Measurements from ENCODE around the gene FNTB.
"Not testable (repeated sequence)": the region's sequence is repeated elsewhere in the genome, so short reads cannot be mapped to it uniquely, and the experiment has no call there.

The FNTB gene

GRCh38 chr14:65015391-65015790, 28.7 kb downstream of the FNTB start:
- DNase-seq (ENCODE audit: low read depth): no peak

GRCh38 chr14:65016471-65016870, 29.8 kb downstream of the FNTB start:
- DNase-seq (ENCODE audit: low read depth): no peak

GRCh38 chr14:65019944-65020566, 33.4 kb downstream of the FNTB start:
- no peak for DNase-seq (ENCODE audit: low read depth)

- DNase-seq (ENCODE audit: low read depth): no peak
Measured at GRCh38 chr14:65024957-65025356, 38.3 kb downstream of the FNTB start.

- no peak for DNase-seq (ENCODE audit: low read depth)
Measured at GRCh38 chr14:65025818-65026217, 39.1 kb downstream of the FNTB start.

- no peak for DNase-seq (ENCODE audit: low read depth)
Measured at GRCh38 chr14:65026526-65026925, 39.8 kb downstream of the FNTB start.

GRCh38 chr14:65027127-65027799, 40.6 kb downstream of the FNTB start:
- no peak for DNase-seq (ENCODE audit: low read depth)

GRCh38 chr14:65028937-65029336, 42.2 kb downstream of the FNTB start:
- DNase-seq (ENCODE audit: low read depth): no peak

GRCh38 chr14:65031321-65031720, 44.6 kb downstream of the FNTB start:
- not testable (repeated sequence) for DNase-seq (ENCODE audit: low read depth)

- no peak for DNase-seq (ENCODE audit: low read depth)
Measured at GRCh38 chr14:65032319-65032718, 45.6 kb downstream of the FNTB start.

- DNase-seq (ENCODE audit: low read depth): no peak
Measured at GRCh38 chr14:65033181-65033580, 46.5 kb downstream of the FNTB start.

GRCh38 chr14:65034021-65034420, 47.3 kb downstream of the FNTB start:
- DNase-seq (ENCODE audit: low read depth): no peak

- no peak for DNase-seq (ENCODE audit: low read depth)
Measured at GRCh38 chr14:65035049-65035448, 48.4 kb downstream of the FNTB start.

GRCh38 chr14:65038966-65039365, 52.3 kb downstream of the FNTB start:
- no peak for DNase-seq (ENCODE audit: low read depth)

- DNase-seq (ENCODE audit: low read depth): no peak
Measured at GRCh38 chr14:65040666-65041433, 54.2 kb downstream of the FNTB start.

- no peak for DNase-seq (ENCODE audit: low read depth)
Measured at GRCh38 chr14:65041434-65041915, 54.8 kb downstream of the FNTB start.

GRCh38 chr14:65042296-65042695, 55.6 kb downstream of the FNTB start:
- DNase-seq (ENCODE audit: low read depth): no peak

GRCh38 chr14:65042731-65043372, 56.2 kb downstream of the FNTB start:
- DNase-seq (ENCODE audit: low read depth): no peak

GRCh38 chr14:65043893-65044595, 57.3 kb downstream of the FNTB start:
- DNase-seq (ENCODE audit: low read depth): no peak

- no peak for DNase-seq (ENCODE audit: low read depth)
Measured at GRCh38 chr14:65044596-65044959, 57.9 kb downstream of the FNTB start.

- DNase-seq (ENCODE audit: low read depth): no peak
Measured at GRCh38 chr14:65045006-65045405, 58.3 kb downstream of the FNTB start.

GRCh38 chr14:65045709-65046108, 59.0 kb downstream of the FNTB start:
- no peak for DNase-seq (ENCODE audit: low read depth)
